ENCODE data around the gene SPTBN1. TPM values are rescaled to one million over a fixed set of nuclear protein-coding genes. Genes with fewer than 3 reads are reported as not detected.

Gene SPTBN1
- total and polyA plus RNA-seq, 2 of the 13 experiments (the other 11 are each of a cell fraction or from before 2014, with no cell fraction given), result 123 to 299 TPM

GRCh38 chr2:54579682-54580620, 123.8 kb downstream of the SPTBN1 start (continued):
- TF ChIP-seq HNF1A (IDR thresholded peaks at IDR 0.05; ENCODE audit: low read depth) (peak; percentile 91), HNF1A (CRISPR knock-in tag; IDR thresholded peaks at IDR 0.05; ENCODE audit: borderline replicate concordance) (peak; percentile 96; the same call in 1 of the 2 replicates), ZNF331 (CRISPR knock-in tag; IDR thresholded peaks at IDR 0.05) (0 out of 2 replicates have a peak, but pooled peaks have one; percentile 49), ATF3 (CRISPR knock-in tag; IDR thresholded peaks at IDR 0.05) (no peak), HNRNPK (IDR thresholded peaks at IDR 0.05; ENCODE audit: low read depth, low read length, poor library complexity, severe bottlenecking) (no peak), ZNF75D (CRISPR knock-in tag; IDR thresholded peaks at IDR 0.05; ENCODE audit: borderline replicate concordance) (no peak), TFDP2 (CRISPR knock-in tag; IDR thresholded peaks at IDR 0.05) (no peak; the same call in 1 of the 2 replicates), KAT7 (CRISPR knock-in tag; IDR thresholded peaks at IDR 0.05; ENCODE audit: borderline replicate concordance) (peak; percentile 63; the same call in 1 of the 2 replicates), ELF1 (CRISPR knock-in tag; IDR thresholded peaks at IDR 0.05) (peak; percentile 42; the same call in 1 of the 2 replicates), HNF1B (CRISPR knock-in tag; IDR thresholded peaks at IDR 0.05) (peak; percentile 75), ZSCAN9 (CRISPR knock-in tag; IDR thresholded peaks at IDR 0.05; ENCODE audit: borderline replicate concordance) (no peak)
- TF ChIP-seq, protein P1, sequence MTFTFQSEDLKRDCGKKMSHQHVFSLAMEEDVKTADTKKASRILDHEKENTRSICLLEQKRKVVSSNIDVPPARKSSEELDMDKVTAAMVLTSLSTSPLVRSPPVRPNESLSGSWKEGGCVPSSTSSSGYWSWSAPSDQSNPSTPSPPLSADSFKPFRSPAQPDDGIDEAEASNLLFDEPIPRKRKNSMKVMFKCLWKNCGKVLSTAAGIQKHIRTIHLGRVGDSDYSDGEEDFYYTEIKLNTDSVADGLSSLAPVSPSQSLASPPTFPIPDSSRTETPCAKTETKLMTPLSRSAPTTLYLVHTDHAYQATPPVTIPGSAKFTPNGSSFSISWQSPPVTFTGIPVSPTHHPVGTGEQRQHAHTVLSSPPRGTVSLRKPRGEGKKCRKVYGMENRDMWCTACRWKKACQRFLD (CRISPR knock-in tag; IDR thresholded peaks at IDR 0.05; ENCODE audit: borderline replicate concordance), result no peak
- TF ChIP-seq, protein P2, sequence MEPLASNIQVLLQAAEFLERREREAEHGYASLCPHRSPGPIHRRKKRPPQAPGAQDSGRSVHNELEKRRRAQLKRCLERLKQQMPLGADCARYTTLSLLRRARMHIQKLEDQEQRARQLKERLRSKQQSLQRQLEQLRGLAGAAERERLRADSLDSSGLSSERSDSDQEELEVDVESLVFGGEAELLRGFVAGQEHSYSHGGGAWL (CRISPR knock-in tag; IDR thresholded peaks at IDR 0.05), result no peak
- TF ChIP-seq, protein P3, sequence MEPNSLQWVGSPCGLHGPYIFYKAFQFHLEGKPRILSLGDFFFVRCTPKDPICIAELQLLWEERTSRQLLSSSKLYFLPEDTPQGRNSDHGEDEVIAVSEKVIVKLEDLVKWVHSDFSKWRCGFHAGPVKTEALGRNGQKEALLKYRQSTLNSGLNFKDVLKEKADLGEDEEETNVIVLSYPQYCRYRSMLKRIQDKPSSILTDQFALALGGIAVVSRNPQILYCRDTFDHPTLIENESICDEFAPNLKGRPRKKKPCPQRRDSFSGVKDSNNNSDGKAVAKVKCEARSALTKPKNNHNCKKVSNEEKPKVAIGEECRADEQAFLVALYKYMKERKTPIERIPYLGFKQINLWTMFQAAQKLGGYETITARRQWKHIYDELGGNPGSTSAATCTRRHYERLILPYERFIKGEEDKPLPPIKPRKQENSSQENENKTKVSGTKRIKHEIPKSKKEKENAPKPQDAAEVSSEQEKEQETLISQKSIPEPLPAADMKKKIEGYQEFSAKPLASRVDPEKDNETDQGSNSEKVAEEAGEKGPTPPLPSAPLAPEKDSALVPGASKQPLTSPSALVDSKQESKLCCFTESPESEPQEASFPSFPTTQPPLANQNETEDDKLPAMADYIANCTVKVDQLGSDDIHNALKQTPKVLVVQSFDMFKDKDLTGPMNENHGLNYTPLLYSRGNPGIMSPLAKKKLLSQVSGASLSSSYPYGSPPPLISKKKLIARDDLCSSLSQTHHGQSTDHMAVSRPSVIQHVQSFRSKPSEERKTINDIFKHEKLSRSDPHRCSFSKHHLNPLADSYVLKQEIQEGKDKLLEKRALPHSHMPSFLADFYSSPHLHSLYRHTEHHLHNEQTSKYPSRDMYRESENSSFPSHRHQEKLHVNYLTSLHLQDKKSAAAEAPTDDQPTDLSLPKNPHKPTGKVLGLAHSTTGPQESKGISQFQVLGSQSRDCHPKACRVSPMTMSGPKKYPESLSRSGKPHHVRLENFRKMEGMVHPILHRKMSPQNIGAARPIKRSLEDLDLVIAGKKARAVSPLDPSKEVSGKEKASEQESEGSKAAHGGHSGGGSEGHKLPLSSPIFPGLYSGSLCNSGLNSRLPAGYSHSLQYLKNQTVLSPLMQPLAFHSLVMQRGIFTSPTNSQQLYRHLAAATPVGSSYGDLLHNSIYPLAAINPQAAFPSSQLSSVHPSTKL (CRISPR knock-in tag; IDR thresholded peaks at IDR 0.05), result peak; percentile 89
